Measurements from ENCODE around the gene ALDH3B1.

GRCh38 chr11:68009391-68010089, 587 bp upstream of the ALDH3B1 start:
- no peak for TF ChIP-seq TARDBP (IDR thresholded peaks at IDR 0.05)
- no peak for TF ChIP-seq ZNF384 (IDR thresholded peaks at IDR 0.05)
- no peak for TF ChIP-seq CTBP1 (IDR thresholded peaks at IDR 0.05; ENCODE audit: borderline replicate concordance)
- TF ChIP-seq, protein P1, sequence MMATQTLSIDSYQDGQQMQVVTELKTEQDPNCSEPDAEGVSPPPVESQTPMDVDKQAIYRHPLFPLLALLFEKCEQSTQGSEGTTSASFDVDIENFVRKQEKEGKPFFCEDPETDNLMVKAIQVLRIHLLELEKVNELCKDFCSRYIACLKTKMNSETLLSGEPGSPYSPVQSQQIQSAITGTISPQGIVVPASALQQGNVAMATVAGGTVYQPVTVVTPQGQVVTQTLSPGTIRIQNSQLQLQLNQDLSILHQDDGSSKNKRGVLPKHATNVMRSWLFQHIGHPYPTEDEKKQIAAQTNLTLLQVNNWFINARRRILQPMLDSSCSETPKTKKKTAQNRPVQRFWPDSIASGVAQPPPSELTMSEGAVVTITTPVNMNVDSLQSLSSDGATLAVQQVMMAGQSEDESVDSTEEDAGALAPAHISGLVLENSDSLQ (IDR thresholded peaks at IDR 0.05) = no peak
- TF ChIP-seq ELF4 (IDR thresholded peaks at IDR 0.05) = no peak
- TF ChIP-seq FOXA1 (IDR thresholded peaks at IDR 0.05) = no peak
- TF ChIP-seq FOXK2 (IDR thresholded peaks at IDR 0.05) = no peak
- TF ChIP-seq FOXM1 (IDR thresholded peaks at IDR 0.05; ENCODE audit: borderline replicate concordance) = no peak

Data from HEK293T (cell line).